Esophagus squamous epithelium (tissue), 5 donors: ENCODE data around the gene KCNJ6. TPM values are rescaled to one million over a fixed set of nuclear protein-coding genes. Genes with fewer than 3 reads are reported as not detected.

ENCODE experiments used
- DNase-seq: peaks from one replicate; lab custom pipeline; 2025; lab: John Stamatoyannopoulos, UW
- H3K27ac ChIP-seq, 4 donors: fragments of 200-600 bp; sonication (generic); one replicate each; pipeline ENCODE4 v1.5.1; 2016 to 2019; ENCODE audit warnings: mild to moderate bottlenecking in 1 of 4
- H3K27me3 ChIP-seq, 4 donors: fragments of 200-600 bp; sonication (generic); 1 replicate in 3 of 4; 2 replicates in 1 of 4; pipeline versions ENCODE4 v1.5.1 to v1.6.0; 2017 to 2021; ENCODE audit warnings: antibody characterized with exemption in 1 of 4
- H3K36me3 ChIP-seq, 3 donors: fragments of 200-600 bp; sonication (generic); one replicate each; pipeline ENCODE4 v1.5.1; 2016 to 2019
- H3K4me1 ChIP-seq, 3 donors: fragments of 200-600 bp; sonication (generic); one replicate each; pipeline ENCODE4 v1.5.1; 2017 to 2019
- H3K4me3 ChIP-seq, 4 donors: fragments of 200-600 bp; sonication (generic); 1 replicate in 3 of 4; 2 replicates in 1 of 4; pipeline ENCODE4 v1.5.1; 2016 to 2019; ENCODE audit warnings: mild to moderate bottlenecking in 2 of 4, moderate library complexity in 1 of 4
- H3K9me3 ChIP-seq, 3 donors: fragments of 200-600 bp; sonication (generic); one replicate each; pipeline ENCODE4 v1.5.1; 2016 to 2019
- CTCF ChIP-seq, 6 experiments: fragments of 450-650 bp in 4 of 6; fragments of 200-600 bp in 2 of 6; sonication (generic) in 2 of 6; IDR thresholded peaks; one replicate each; pipeline ENCODE4 v1.5.1; 2016 to 2019; ENCODE audit warnings: antibody characterized with exemption in 6 of 6, mild to moderate bottlenecking in 4 of 6, moderate library complexity in 4 of 6
- POLR2A ChIP-seq, 4 donors: fragments of 450-650 bp; IDR thresholded peaks; one replicate each; pipeline ENCODE4 v1.6.1; 2017; ENCODE audit warnings: antibody characterized with exemption in 4 of 4, mild to moderate bottlenecking in 4 of 4, moderate library complexity in 3 of 4
- WGBS, 2 donors: methylation state at CpG; one replicate each; pipeline ENCODE4 v1.1.5; 2018; 5-methylcytosine and 5-hydroxymethylcytosine counted together
- intact Hi-C: fragments of 100-400 bp; cut with DNase I; formaldehyde crosslinking; loops from one replicate; pipeline ENCODE4 v1.15.0; 2022
- total RNA-seq, 4 donors: library from RNA; depleted of rRNA; stranded (reverse); fragments of >200 nt; gene quantifications; one replicate each; pipeline ENCODE4 v1.1.0, GENCODE V29; 2016
- donor health status: DM: yes; HTN: yes; CAD: no.

The KCNJ6 gene
- total RNA-seq, 4 donors from 2014 or later, result not detected

- Histone ChIP-seq H3K4me1 (peaks cover 0 to 3% (median 0%) of the 10 kb centered on the region in 3 donors), H3K27me3 (peaks cover 0 to 3% (median 0%) of the 10 kb centered on the region in 4 donors), H3K36me3 (no peaks in the 10 kb centered on the region), H3K4me3 (no peak overlapping the region), H3K9me3 (no peaks in the 10 kb centered on the region), H3K27ac (no peak overlapping the region)
- 65 to 71% methylated on average over 6 to 8 of the region's 8 CpGs for WGBS, 2 donors
- TF ChIP-seq CTCF (IDR thresholded peaks at IDR 0.05), result no peak
- TF ChIP-seq POLR2A (IDR thresholded peaks at IDR 0.05), result no peak
- no peak for DNase-seq
- intact Hi-C loops, result no loop called here
Observed at GRCh38 chr21:37871121-37871862, 45.0 kb downstream of the KCNJ6 start.

GRCh38 chr21:37870221-37870620 lies 46.0 kb downstream of the KCNJ6 start:
- WGBS, 2 donors, result 67 to 75% methylated on average over 1 of the region's 2 CpGs
- Histone ChIP-seq H3K4me3 (no peak overlapping the region), H3K36me3 (no peaks in the 10 kb centered on the region), H3K4me1 (peaks cover 0 to 4% (median 0%) of the 10 kb centered on the region in 3 donors), H3K27me3 (peaks cover 0 to 3% (median 0%) of the 10 kb centered on the region in 4 donors), H3K9me3 (no peaks in the 10 kb centered on the region), H3K27ac (no peak overlapping the region)
- intact Hi-C loops, result no loop called here
- no peak for DNase-seq
- TF ChIP-seq CTCF (IDR thresholded peaks at IDR 0.05), result no peak
- TF ChIP-seq POLR2A (IDR thresholded peaks at IDR 0.05), result no peak

GRCh38 chr21:37869661-37870060 lies 46.6 kb downstream of the KCNJ6 start:
- no peaks in the 10 kb centered on the region for H3K36me3 ChIP-seq
- H3K27me3 ChIP-seq, result peaks cover 0 to 3% (median 0%) of the 10 kb centered on the region in 4 donors
- no peaks in the 10 kb centered on the region for H3K9me3 ChIP-seq
- H3K27ac ChIP-seq, result no peak overlapping the region
- no peak overlapping the region for H3K4me3 ChIP-seq
- DNase-seq, result no peak
- no peak for TF ChIP-seq CTCF (IDR thresholded peaks at IDR 0.05)
- intact Hi-C loops, result no loop called here
- peaks cover 0 to 4% (median 0%) of the 10 kb centered on the region in 3 donors for H3K4me1 ChIP-seq

GRCh38 chr21:37868446-37869295 lies 47.6 kb downstream of the KCNJ6 start:
- peaks cover 0 to 4% (median 0%) of the 10 kb centered on the region in 3 donors for H3K4me1 ChIP-seq
- H3K9me3 ChIP-seq, result no peaks in the 10 kb centered on the region
- no peak overlapping the region for H3K4me3 ChIP-seq
- intact Hi-C loops, result no loop called here
- DNase-seq, result no peak
- peaks cover 0 to 3% (median 0%) of the 10 kb centered on the region in 4 donors for H3K27me3 ChIP-seq
- 50 to 54% methylated on average over 9 to 11 of the region's 11 CpGs for WGBS, 2 donors
- TF ChIP-seq POLR2A (IDR thresholded peaks at IDR 0.05) (no peak), CTCF (IDR thresholded peaks at IDR 0.05) (no peak)
- H3K36me3 ChIP-seq, result no peaks in the 10 kb centered on the region
- H3K27ac ChIP-seq, result no peak overlapping the region

GRCh38 chr21:37866027-37866426 lies 50.2 kb downstream of the KCNJ6 start:
- intact Hi-C loops, result no loop called here
- no peaks in the 10 kb centered on the region for H3K27me3 ChIP-seq
- H3K9me3 ChIP-seq, result no peaks in the 10 kb centered on the region
- H3K4me1 ChIP-seq, result peaks cover 0 to 4% (median 0%) of the 10 kb centered on the region in 3 donors
- TF ChIP-seq CTCF (IDR thresholded peaks at IDR 0.05) (no peak), POLR2A (IDR thresholded peaks at IDR 0.05) (no peak)
- no peak overlapping the region for H3K4me3 ChIP-seq
- 72 to 75% methylated on average over 2 of the region's 2 CpGs for WGBS, 2 donors
- DNase-seq, result no peak
- H3K36me3 ChIP-seq, result no peaks in the 10 kb centered on the region
- H3K27ac ChIP-seq, result peak overlapping the region in 1 of 4 donors; percentile 5
